HepG2 (cell line): ENCODE measurements around the gene CCNF. TPM values are rescaled to one million over a fixed set of nuclear protein-coding genes. Genes with fewer than 3 reads are reported as not detected.

Experiments
- ATAC-seq: fragments of 200-7000 bp; cut with Tn5 transposase; 3 replicates; pipeline ENCODE4 v1.9.1; 2020; ENCODE audit warnings: mild to moderate bottlenecking, moderate library complexity
- BruUV-seq: library from RNA; stranded (reverse); fragments of 400-500 nt; replicated peaks from 2 replicates; lab custom pipeline; 2021; lab: Mats Ljungman, UMichigan
- CTCF ChIA-PET: fragments of 300-600 bp; formaldehyde crosslinking; extraction: SDS; loops from one replicate; lab custom pipeline; 2021; ENCODE audit warnings: low total read pairs, inconsistent platforms, low intra/inter-chr PET ratio; lab: Yijun Ruan, JAX
- POLR2A ChIA-PET: fragments of 350-600 bp; sonication (Branson Sonifier 250); formaldehyde crosslinking; loops from one replicate; lab custom pipeline; 2020; ENCODE audit warnings: antibody characterized with exemption, inconsistent platforms; lab: Yijun Ruan, JAX
- DNase-seq: peaks from one replicate; pipeline ENCODE4 v3.0.0-alpha.2; 2015; ENCODE audit warnings: low spot score
- FAIRE-seq: peaks from 3 replicates; lab custom pipeline; 2011; peaks lifted over from hg19 to GRCh38; lab: Jason Lieb, UNC
- H2AFZ ChIP-seq: one replicate; pipeline ENCODE4 v1.6.1; 2011; ENCODE audit warnings: low read length, inconsistent platforms
- H3K27ac ChIP-seq: fragments of 300-600 bp; 3 replicates; pipeline ENCODE4 v1.8.0; 2011; ENCODE audit warnings: mixed run types, mild to moderate bottlenecking, mixed read lengths, low read length, inconsistent platforms; ENCODE audit not compliant: insufficient read depth; ENCODE audit errors: extremely low read length
- H3K27me3 ChIP-seq, 2 experiments: fragments of 200-600 bp in 1 of 2; 2 replicates in 1 of 2; 3 replicates in 1 of 2; pipeline versions ENCODE4 v1.6.0 to v1.8.0; 2011; ENCODE audit warnings: low read length in 2 of 2, mild to moderate bottlenecking in 2 of 2, moderate library complexity in 2 of 2, inconsistent platforms in 1 of 2; ENCODE audit not compliant: insufficient read depth in 2 of 2, control insufficient read depth in 1 of 2
- H3K36me3 ChIP-seq, 2 experiments: fragments of 200-600 bp in 1 of 2; replicated peaks in 1 of 2; 2 replicates in 1 of 2; 3 replicates in 1 of 2; pipeline versions ENCODE4 v1.5.1 to v1.8.0; 2011; ENCODE audit warnings: low read length in 2 of 2, inconsistent platforms in 1 of 2; ENCODE audit not compliant: insufficient read depth in 2 of 2, control insufficient read depth in 1 of 2
- H3K4me1 ChIP-seq: 2 replicates; pipeline ENCODE4 v1.5.1; 2012; ENCODE audit warnings: low read length, inconsistent platforms; ENCODE audit not compliant: insufficient read depth
- H3K4me2 ChIP-seq: 2 replicates; pipeline ENCODE4 v1.6.0; 2011; ENCODE audit warnings: low read depth, low read length, inconsistent platforms
- H3K4me3 ChIP-seq, 3 experiments: fragments of 200-600 bp in 1 of 3; sonication (generic), shearing (Covaris generic) in 1 of 3; replicated peaks in 1 of 3; 2 replicates each; pipeline ENCODE4 v1.5.1; 2011 to 2016; ENCODE audit warnings: low read length in 3 of 3, inconsistent platforms in 2 of 3, low read depth in 2 of 3, mild to moderate bottlenecking in 2 of 3, control low read depth in 1 of 3, mixed read lengths in 1 of 3; ENCODE audit not compliant: insufficient read depth in 1 of 3
- H3K79me2 ChIP-seq: one replicate; pipeline ENCODE4 v1.6.1; 2011; ENCODE audit warnings: low read length, inconsistent platforms; ENCODE audit not compliant: insufficient read depth
- H3K9ac ChIP-seq: 2 replicates; pipeline ENCODE4 v1.6.0; 2011; ENCODE audit warnings: mild to moderate bottlenecking, low read depth, low read length, inconsistent platforms; ENCODE audit not compliant: insufficient read depth
- H3K9me3 ChIP-seq: 2 replicates; pipeline ENCODE4 v1.5.1; 2012; ENCODE audit warnings: mild to moderate bottlenecking, low read length
- H4K20me1 ChIP-seq: 2 replicates; pipeline ENCODE4 v1.6.0; 2011; ENCODE audit warnings: inconsistent platforms, mild to moderate bottlenecking, low read length, moderate library complexity; ENCODE audit not compliant: insufficient read depth
- DNMT3B ChIP-seq: conservative IDR thresholded peaks from 2 replicates; pipeline ENCODE4 v1.6.1; 2016; ENCODE audit warnings: missing biosample characterization, control low read depth
- GATAD2A ChIP-seq: IDR thresholded peaks from 2 replicates; pipeline ENCODE4 v1.6.1; 2016
- NFE2L2 ChIP-seq: fragments of 150-350 bp; IDR thresholded peaks from 2 replicates; pipeline ENCODE4 v1.6.1; 2014; ENCODE audit warnings: low read length
- RBM22 ChIP-seq: fragments of 200-400 bp; formaldehyde crosslinking; optimal IDR thresholded peaks from 2 replicates; pipeline ENCODE3; 2017; ENCODE audit warnings: mild to moderate bottlenecking, low read length, moderate library complexity
- SIX1 ChIP-seq: sonication (generic); formaldehyde crosslinking; IDR thresholded peaks from 2 replicates; pipeline ENCODE4 v1.4.0; 2020; ENCODE audit warnings: missing genetic modification reagents, borderline replicate concordance
- TBX3 ChIP-seq: fragments of 450-650 bp; IDR thresholded peaks from 2 replicates; pipeline ENCODE4 v1.6.1; 2017; ENCODE audit warnings: antibody characterized with exemption, mild to moderate bottlenecking, inconsistent platforms, borderline replicate concordance
- YEATS2 ChIP-seq: sonication (generic); formaldehyde crosslinking; IDR thresholded peaks from 2 replicates; pipeline ENCODE4 v1.4.0; 2020; ENCODE audit warnings: missing genetic modification reagents, borderline replicate concordance
- ZBTB46 ChIP-seq: sonication (generic); formaldehyde crosslinking; IDR thresholded peaks from 2 replicates; pipeline ENCODE4 v1.4.0; 2020; ENCODE audit warnings: mild to moderate bottlenecking, missing genetic modification reagents, borderline replicate concordance
- ZNF18 ChIP-seq: sonication (generic); formaldehyde crosslinking; IDR thresholded peaks from 2 replicates; pipeline ENCODE4 v1.8.0; 2022; ENCODE audit warnings: mild to moderate bottlenecking, missing genetic modification reagents; ENCODE audit not compliant: insufficient replicate concordance
- ZNF264 ChIP-seq: sonication (generic); formaldehyde crosslinking; IDR thresholded peaks from 2 replicates; pipeline ENCODE4 v1.4.0; 2020; ENCODE audit warnings: missing genetic modification reagents
- ZNF687 ChIP-seq: sonication (generic); formaldehyde crosslinking; IDR thresholded peaks from 2 replicates; pipeline ENCODE4 v1.5.1; 2020; ENCODE audit warnings: mild to moderate bottlenecking, missing genetic modification reagents, moderate library complexity
- ZNF792 ChIP-seq: IDR thresholded peaks from 2 replicates; pipeline ENCODE4 v1.6.1; 2016
- WGBS: methylation state at CpG from one replicate; pipeline ENCODE4 v1.1.6; 2017; ENCODE audit warnings: low lambda C conversion rate; 5-methylcytosine and 5-hydroxymethylcytosine counted together
- in situ Hi-C: cut with HindIII; loops from 2 replicates; pipeline ENCODE4 v1.10.0; 2017; ENCODE audit warnings: low pct_unique_long_range_greater_than_20kb; ENCODE audit not compliant: extremely low pct_ligation_motif_present
- intact Hi-C: fragments of 100-400 bp; cut with micrococcal nuclease; formaldehyde crosslinking; loops from one replicate; pipeline ENCODE4 v1.10.0; 2022; ENCODE audit not compliant: unreplicated experiment
- polyA plus RNA-seq, 8 experiments: library from polyadenylated mRNA; depleted of rRNA in 3 of 8; stranded (reverse) in 7 of 8; unstranded in 1 of 8; fragments of >200 nt; fragmentation: Illumina TruSeq in 4 of 8; extraction: Trizol in 4 of 8; gene quantifications; 2 replicates each; pipeline versions ENCODE4 v1.2.1 to v1.2.3, GENCODE V29; 2011 to 2016; ENCODE audit warnings: low read depth in 4 of 8, missing spikeins in 1 of 8, mixed read lengths in 1 of 8; ENCODE audit not compliant: insufficient read depth in 1 of 8
- total RNA-seq, 5 experiments: library from RNA; depleted of rRNA; stranded (reverse); fragments of >200 nt; fragmentation: Illumina TruSeq; extraction: Trizol; gene quantifications; 2 replicates each; pipeline ENCODE4 v1.2.3, GENCODE V29; 2016; ENCODE audit warnings: low read depth in 1 of 5

Gene CCNF
- total and polyA plus RNA-seq, 2 of the 13 experiments (the other 11 are each of a cell fraction or from before 2014, with no cell fraction given) = 6.4 to 22.8 TPM

GRCh38 chr16:2492292-2492691, 63.0 kb downstream of the CCNF start:
- H3K9me3 ChIP-seq = no peaks in the 10 kb centered on the region
- H3K36me3 ChIP-seq = peaks cover 9 to 14% of the 10 kb centered on the region in 2 experiments; a peak in 4 of 5 replicates
- ATAC-seq (no peak), DNase-seq (no peak), FAIRE-seq (no peak)
- H3K27ac ChIP-seq = no peak overlapping the region
- no peaks in the 10 kb centered on the region for H3K27me3 ChIP-seq
- ChIA-PET CTCF (no interaction called here), POLR2A (no interaction called here)
- WGBS = 91% methylated on average over 13 of the region's 13 CpGs
- in situ Hi-C loops (no loop called here), intact Hi-C loops (no loop called here)
- peaks cover 27% of the 10 kb centered on the region for H3K4me1 ChIP-seq
- no peak overlapping the region for H2AFZ ChIP-seq
- H3K4me3 ChIP-seq = no peak overlapping the region
- no TSS peak for BruUV-seq
- no peak overlapping the region for H3K4me2 ChIP-seq
- peaks cover 9% of the 10 kb centered on the region for H3K79me2 ChIP-seq
- no peak overlapping the region for H3K9ac ChIP-seq
- peaks cover 9% of the 10 kb centered on the region; the same call in 1 of the 2 replicates for H4K20me1 ChIP-seq
- no peak for TF ChIP-seq ZNF792 (CRISPR knock-in tag)

- Histone ChIP-seq H4K20me1 (peaks cover 6% of the 10 kb centered on the region; the same call in 1 of the 2 replicates), H3K9ac (no peak overlapping the region), H3K4me1 (peaks cover 27% of the 10 kb centered on the region), H3K36me3 (peaks cover 10 to 24% of the 10 kb centered on the region in 2 experiments; a peak in 4 of 5 replicates), H3K4me3 (no peak overlapping the region), H3K27ac (no peak overlapping the region), H3K27me3 (no peaks in the 10 kb centered on the region), H3K79me2 (peaks cover 9% of the 10 kb centered on the region), H3K4me2 (no peak overlapping the region), H3K9me3 (no peaks in the 10 kb centered on the region), H2AFZ (no peak overlapping the region)
- ChIA-PET POLR2A (no interaction called here), CTCF (no interaction called here)
- DNase-seq (no peak), ATAC-seq (no peak), FAIRE-seq (no peak)
- in situ Hi-C loops = no loop called here
- intact Hi-C loops = no loop called here
- 96% methylated on average over 6 of the region's 6 CpGs for WGBS
- no TSS peak for BruUV-seq
- TF ChIP-seq TBX3 (no peak), NFE2L2 (no peak), RBM22 (no peak), YEATS2 (CRISPR knock-in tag) (no peak), ZBTB46 (no peak), ZNF264 (CRISPR knock-in tag) (no peak), GATAD2A (CRISPR knock-in tag) (no peak), SIX1 (CRISPR knock-in tag) (no peak), DNMT3B (CRISPR knock-in tag) (no peak), ZNF687 (CRISPR knock-in tag) (no peak), ZNF18 (no peak)
Observed at GRCh38 chr16:2493605-2494004, 64.4 kb downstream of the CCNF start.
